K562 (cell line): ENCODE measurements around the gene ENDOU. TPM values are rescaled to one million over a fixed set of nuclear protein-coding genes. Genes with fewer than 3 reads are reported as not detected.

Experiments
- ATAC-seq: fragments of 200-7000 bp; cut with Tn5 transposase; 3 replicates; pipeline ENCODE4 v1.9.1; 2020; ENCODE audit warnings: moderate library complexity
- BruUV-seq: library from RNA; stranded (reverse); fragments of 400-500 nt; replicated peaks from 2 replicates; lab custom pipeline; 2021; lab: Mats Ljungman, UMichigan
- CTCF ChIA-PET: fragments of 300-600 bp; formaldehyde crosslinking; extraction: SDS; loops from one replicate; lab custom pipeline; 2021; ENCODE audit warnings: low intra/inter-chr PET ratio; lab: Yijun Ruan, JAX
- POLR2A ChIA-PET: fragments of 300-600, 350-650 bp; sonication (Branson Sonifier 250); formaldehyde crosslinking; extraction: SDS; loops from one replicate; lab custom pipeline; 2021; ENCODE audit warnings: antibody characterized with exemption, inconsistent platforms; lab: Yijun Ruan, JAX
- DNase-seq, 4 experiments: peaks; one replicate each; pipeline versions ENCODE4 v3.0.0 to v3.0.0-alpha.2; 2011 to 2018; ENCODE audit warnings: low spot score in 3 of 4, mixed read lengths in 3 of 4; ENCODE audit errors: extremely low read depth in 1 of 4
- FAIRE-seq: peaks from 2 replicates; lab custom pipeline; 2011; peaks lifted over from hg19 to GRCh38; lab: Jason Lieb, UNC
- H2AFZ ChIP-seq: 2 replicates; pipeline ENCODE4 v1.6.0; 2011; ENCODE audit warnings: low read depth, low read length, control low read depth, inconsistent platforms
- H3K27ac ChIP-seq: fragments of 200-600 bp; 3 replicates; pipeline ENCODE4 v1.8.0; 2011; ENCODE audit warnings: low read depth, mild to moderate bottlenecking, control low read depth, inconsistent platforms, low read length, moderate library complexity, mixed read lengths; ENCODE audit errors: extremely low read depth
- H3K27me3 ChIP-seq, 2 experiments: fragments of 300-600 bp in 1 of 2; 2 replicates in 1 of 2; 3 replicates in 1 of 2; pipeline versions ENCODE4 v1.6.0 to v1.8.0; 2011; ENCODE audit warnings: inconsistent platforms in 2 of 2, low read length in 2 of 2, mild to moderate bottlenecking in 1 of 2, mixed read lengths in 1 of 2, moderate library complexity in 1 of 2; ENCODE audit not compliant: control insufficient read depth in 2 of 2, insufficient read depth in 2 of 2
- H3K36me3 ChIP-seq: fragments of 300-600 bp; 3 replicates; pipeline ENCODE4 v1.8.0; 2011; ENCODE audit warnings: mild to moderate bottlenecking, low read length, inconsistent platforms; ENCODE audit not compliant: control insufficient read depth, insufficient read depth
- H3K4me1 ChIP-seq, 2 experiments: fragments of 200-600 bp in 1 of 2; replicated peaks in 1 of 2; 2 replicates in 1 of 2; 3 replicates in 1 of 2; pipeline versions ENCODE4 v1.5.1 to v1.8.0; 2011; ENCODE audit warnings: inconsistent platforms in 2 of 2, low read length in 2 of 2, mild to moderate bottlenecking in 1 of 2, mixed read lengths in 1 of 2, moderate library complexity in 1 of 2; ENCODE audit not compliant: control insufficient read depth in 2 of 2, insufficient read depth in 2 of 2
- H3K4me2 ChIP-seq: 2 replicates; pipeline ENCODE4 v1.6.1; 2011; ENCODE audit warnings: low read length, control low read depth, inconsistent platforms, mixed read lengths; ENCODE audit not compliant: insufficient read depth
- H3K4me3 ChIP-seq: fragments of 200-600 bp; sonication (generic), shearing (Covaris generic); 2 replicates; pipeline ENCODE4 v1.5.1; 2016; ENCODE audit warnings: control low read depth, inconsistent platforms
- H3K79me2 ChIP-seq: fragments of 200-600 bp; 3 replicates; pipeline ENCODE4 v1.8.0; 2011; ENCODE audit warnings: low read length, inconsistent platforms; ENCODE audit not compliant: control insufficient read depth, insufficient read depth
- H3K9ac ChIP-seq, 2 experiments: 2 replicates each; pipeline versions ENCODE4 v1.6.0 to v1.6.1; 2011; ENCODE audit warnings: low read depth in 2 of 2, low read length in 2 of 2, control low read depth in 1 of 2, inconsistent platforms in 1 of 2, mild to moderate bottlenecking in 1 of 2, mixed read lengths in 1 of 2; ENCODE audit not compliant: insufficient read depth in 1 of 2
- H3K9me1 ChIP-seq: one replicate; pipeline ENCODE4 v1.6.0; 2011; ENCODE audit warnings: inconsistent platforms, mild to moderate bottlenecking, low read length, moderate library complexity; ENCODE audit not compliant: control insufficient read depth, insufficient read depth
- H3K9me3 ChIP-seq: replicated peaks from 2 replicates; pipeline ENCODE4 v1.5.1; 2011; ENCODE audit warnings: low read depth, low read length, inconsistent platforms; ENCODE audit not compliant: control insufficient read depth, insufficient read depth
- H4K20me1 ChIP-seq: replicated peaks from 2 replicates; pipeline ENCODE4 v1.6.1; 2011; ENCODE audit warnings: low read length, inconsistent platforms, mixed read lengths; ENCODE audit not compliant: control insufficient read depth, insufficient read depth
- ATF7 ChIP-seq: fragments of 450-650 bp; IDR thresholded peaks from 2 replicates; pipeline ENCODE4 v1.7.1; 2014; ENCODE audit warnings: mild to moderate bottlenecking, moderate library complexity
- BMI1 ChIP-seq: fragments of 150-350 bp; IDR thresholded peaks from 2 replicates; pipeline ENCODE4 v1.6.1; 2014; ENCODE audit warnings: low read length
- CHCHD3 ChIP-seq: fragments of 250-450 bp; sonication (Bioruptor Pico); IDR thresholded peaks from 2 replicates; pipeline ENCODE4 v2.1.2; 2022; ENCODE audit warnings: mild to moderate bottlenecking
- EP300 ChIP-seq: IDR thresholded peaks from 2 replicates; pipeline ENCODE4 v1.6.1; 2012; ENCODE audit warnings: low read length, improper control_type of control experiment
- ETV5 ChIP-seq: sonication (generic); formaldehyde crosslinking; IDR thresholded peaks from 2 replicates; pipeline ENCODE4 v1.4.0; 2020; ENCODE audit warnings: low read depth, mild to moderate bottlenecking, missing genetic modification reagents
- HMGXB4 ChIP-seq: sonication (generic); formaldehyde crosslinking; IDR thresholded peaks from 2 replicates; pipeline ENCODE4 v1.8.1; 2023; ENCODE audit warnings: mild to moderate bottlenecking, missing genetic modification reagents
- MBD2 ChIP-seq: sonication (generic); IDR thresholded peaks from 2 replicates; pipeline ENCODE4 v1.6.1; 2016; ENCODE audit warnings: low read depth, borderline replicate concordance
- MTA3 ChIP-seq: fragments of 450-650 bp; formaldehyde crosslinking; IDR thresholded peaks from 2 replicates; pipeline ENCODE4 v1.6.1; 2017; ENCODE audit warnings: mild to moderate bottlenecking, borderline replicate concordance
- SNRNP70 ChIP-seq: fragments of 200-400 bp; formaldehyde crosslinking; optimal IDR thresholded peaks from 2 replicates; pipeline ENCODE3; 2017; ENCODE audit warnings: low read depth, low read length
- SRSF7 ChIP-seq: fragments of 200-400 bp; formaldehyde crosslinking; optimal IDR thresholded peaks from 2 replicates; pipeline ENCODE3; 2017; ENCODE audit warnings: mild to moderate bottlenecking, low read depth, low read length
- SUPT5H ChIP-seq: fragments of 450-650 bp; IDR thresholded peaks from 2 replicates; pipeline ENCODE4 v1.6.1; 2016
- TAF15 ChIP-seq: fragments of 200-400 bp; formaldehyde crosslinking; IDR thresholded peaks from 2 replicates; pipeline ENCODE4 v1.6.1; 2017; ENCODE audit warnings: mild to moderate bottlenecking, low read depth, low read length, moderate library complexity
- ZNF512 ChIP-seq: IDR thresholded peaks from 2 replicates; pipeline ENCODE4 v1.6.1; 2016; ENCODE audit warnings: missing genetic modification characterization, missing compliant biosample characterization
- ZNF76 ChIP-seq: fragments of 250-450 bp; sonication (Bioruptor Pico); IDR thresholded peaks from 2 replicates; pipeline ENCODE4 v1.4.0; 2020; ENCODE audit warnings: mild to moderate bottlenecking, moderate library complexity, borderline replicate concordance
- WGBS: fragments of 100-300 bp; shearing (Covaris generic); methylation state at CpG from one replicate; pipeline ENCODE4 v1.1.6; 2016; ENCODE audit warnings: low coverage, mixed read lengths; ENCODE audit not compliant: insufficient coverage; ENCODE audit errors: missing lambda C conversion rate; 5-methylcytosine and 5-hydroxymethylcytosine counted together
- in situ Hi-C: fragments of 300-500 bp; cut with MboI; formaldehyde crosslinking; loops from 4 replicates; pipeline ENCODE4 v1.15.0; 2018; ENCODE audit warnings: inconsistent platforms, mixed read lengths
- intact Hi-C: fragments of 100-400 bp; cut with micrococcal nuclease; formaldehyde crosslinking; loops from 2 replicates; pipeline ENCODE4 v1.14.2; 2022
- polyA plus RNA-seq, 8 experiments: library from polyadenylated mRNA; depleted of rRNA in 4 of 8; stranded (reverse) in 5 of 8; unstranded in 3 of 8; fragments of >200 nt; fragmentation: Nextera tagmentation in 2 of 8; fragmentation: Illumina TruSeq in 1 of 8; extraction: Ambion mirVana in 2 of 8; extraction: Trizol in 1 of 8; gene quantifications; 2 replicates each; pipeline versions ENCODE4 v1.2.1 to v1.2.3, GENCODE V29; 2011 to 2014; ENCODE audit warnings: inconsistent platforms in 1 of 8, missing spikeins in 1 of 8
- total RNA-seq, 7 experiments: library from RNA; depleted of rRNA in 6 of 7; stranded (reverse); fragments of >200 nt in 6 of 7; fragmentation: Illumina TruSeq in 2 of 7; extraction: Trizol in 2 of 7; gene quantifications; 2 replicates each; pipeline versions ENCODE4 v1.2.1 to v1.2.3, GENCODE V29; 2011 to 2021; ENCODE audit warnings: low replicate concordance in 1 of 7

ENDOU gene
- total and polyA plus RNA-seq, 9 of the 15 experiments (the other 6 are each of a cell fraction or from before 2014, with no cell fraction given), result 0.03 TPM; not detected in 8

- Histone ChIP-seq H3K9ac (no peak overlapping the region), H4K20me1 (no peaks in the 10 kb centered on the region; the same call in 1 of the 2 replicates), H3K4me2 (no peak overlapping the region), H3K9me1 (no peaks in the 10 kb centered on the region), H3K9me3 (no peaks in the 10 kb centered on the region), H3K4me3 (no peak overlapping the region), H2AFZ (peak overlapping the region; percentile 17; the same call in 1 of the 2 replicates), H3K27ac (no peak overlapping the region), H3K36me3 (no peaks in the 10 kb centered on the region), H3K79me2 (no peaks in the 10 kb centered on the region), H3K4me1 (peaks cover 3 to 4% of the 10 kb centered on the region in 2 experiments; a peak in 4 of 5 replicates), H3K27me3 (no peaks in the 10 kb centered on the region)
- no TSS peak for BruUV-seq
- intact Hi-C loops (loop anchor here (2.0 to 10.0 kb wide), 2 partner anchors 26 to 448 kb away; no protein-coding TSS in a partner anchor), in situ Hi-C loops (loop anchor here (10.0 kb wide), 1 partner anchor 58 kb away; the partner anchor contains the start of gene SLC48A1)
- ChIA-PET CTCF (interaction anchor here (1.0 to 1.8 kb wide), 4 partner anchors 59 to 448 kb away, joined by 3 to 10 read pairs (median 4); no protein-coding TSS in a partner anchor), POLR2A (interaction anchor here (1.2 kb wide), 1 partner anchor 19 kb away, joined by 3 read pairs; no protein-coding TSS in a partner anchor)
- WGBS, result 50% methylated on average over 5 of the region's 6 CpGs
- no peak for TF ChIP-seq SNRNP70
- no peak for TF ChIP-seq HMGXB4 (CRISPR knock-in tag)
- TF ChIP-seq EP300, result no peak
- TF ChIP-seq ZNF512, result no peak
- no peak for TF ChIP-seq BMI1
- no peak for TF ChIP-seq ETV5 (CRISPR knock-in tag)
- no peak for TF ChIP-seq SRSF7
- no peak for TF ChIP-seq TAF15
- no peak for TF ChIP-seq ATF7
- no peak for TF ChIP-seq CHCHD3 (CRISPR knock-in tag)
- no peak for TF ChIP-seq ZNF76
- TF ChIP-seq MTA3, result no peak
- no peak for TF ChIP-seq SUPT5H
- no peak for TF ChIP-seq MBD2
- ATAC-seq (no peak), DNase-seq (no peak), FAIRE-seq (no peak)
Measured at GRCh38 chr12:47717046-47717442, 8.2 kb downstream of the ENDOU start.
